ENCODE data around the gene IFNA10.
"Not testable (repeated sequence)": the region's sequence is repeated elsewhere in the genome, so short reads cannot be mapped to it uniquely, and the experiment has no call there.

The IFNA10 gene

GRCh38 chr9:21187487-21187886 is 19.5 kb downstream of the IFNA10 start, which contains the start of gene IFNA4:
TSS of gene IFNA4 (minus strand) at chr9:21187587. CDS start at chr9:21187531, 56 bp downstream.
- not testable (repeated sequence) for DNase-seq

GRCh38 chr9:21182810-21183736 is 23.9 kb downstream of the IFNA10 start:
- peak; percentile 29 for DNase-seq

DNA sequence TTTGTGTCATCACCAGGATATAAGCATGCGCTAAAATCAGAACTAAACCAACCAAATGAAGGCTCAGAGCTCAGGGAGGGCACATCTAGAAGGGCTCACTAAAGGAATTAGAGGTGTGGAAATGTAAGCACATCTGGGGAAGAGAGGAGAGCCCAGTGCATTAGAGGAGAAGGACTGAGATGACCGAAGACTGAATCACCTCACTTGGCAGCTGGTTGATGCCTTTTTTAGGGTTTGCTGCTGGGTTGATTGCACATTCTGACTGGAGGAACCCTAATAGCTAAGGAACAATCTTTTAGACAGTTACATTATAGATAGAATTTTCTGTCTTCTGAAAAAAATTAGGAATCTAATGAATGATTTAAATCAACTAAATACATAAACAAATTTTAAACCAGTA is 32.3 kb downstream of the IFNA10 start:
- DNase-seq: no peak

DNA sequence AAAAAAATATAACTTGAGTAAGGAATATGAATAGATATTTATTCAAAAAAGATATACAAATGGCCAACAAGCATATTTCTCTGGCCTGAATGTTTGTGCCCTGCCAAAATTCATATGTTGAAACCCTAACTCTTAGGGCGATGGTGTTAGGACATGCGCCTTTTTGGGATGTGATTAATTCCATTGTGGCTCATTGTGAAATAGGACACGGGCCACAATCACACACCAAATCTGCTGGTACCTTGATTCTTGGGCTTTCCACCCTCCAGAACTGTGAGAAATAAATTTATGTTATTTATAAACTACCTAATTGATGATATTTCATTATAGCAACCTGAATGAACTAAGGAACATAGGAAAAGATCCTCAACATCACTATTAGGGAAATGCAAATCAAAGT is 34.8 kb downstream of the IFNA10 start:
- DNase-seq: no peak

DNA sequence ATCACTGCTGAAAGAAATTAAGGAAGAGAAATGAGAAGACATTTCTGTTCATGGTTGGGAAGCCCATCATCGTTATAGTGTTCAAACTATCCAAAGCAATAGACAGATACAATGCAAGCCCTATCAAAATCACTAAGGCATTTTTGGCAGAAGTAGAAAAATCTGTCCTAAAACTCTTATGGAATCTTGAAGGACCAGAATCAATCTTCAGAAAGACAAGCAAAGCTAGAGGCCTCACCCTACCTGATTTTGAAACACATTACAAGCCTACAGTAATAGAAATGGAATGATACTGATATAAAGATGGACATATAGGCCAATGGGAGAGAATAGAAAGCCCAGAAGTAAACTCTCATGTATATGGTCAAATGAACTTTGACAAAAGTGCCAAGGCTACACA is 35.6 kb downstream of the IFNA10 start:
- DNase-seq: no peak

DNA sequence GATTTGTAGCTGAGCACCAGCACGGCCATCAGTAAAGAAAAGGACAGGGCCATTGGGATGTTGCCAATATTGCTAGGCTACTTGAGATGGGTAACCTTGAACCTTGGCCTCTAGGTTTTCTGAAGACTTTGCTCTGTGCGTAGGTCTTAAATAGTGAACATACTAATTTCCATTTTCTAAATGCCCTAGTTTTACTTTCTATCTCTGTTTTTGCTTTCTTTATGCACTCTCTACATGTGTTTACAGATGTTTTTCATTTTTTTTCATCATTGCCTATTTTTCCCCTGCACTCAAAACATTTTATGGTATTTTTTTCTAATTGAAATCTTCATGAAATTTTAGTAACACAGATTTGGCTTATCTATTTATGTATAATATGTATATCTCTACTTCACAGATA is 40.4 kb downstream of the IFNA10 start, which contains the start of gene IFNA21:
IFNA21 (minus strand) TSS at position 101 of the 400 bp plus-strand sequence; CDS start at position 53, 48 bp downstream.
- not testable (repeated sequence) for DNase-seq

- DNase-seq: no peak
These were observed 41.4 kb downstream of the IFNA10 start for GRCh38 chr9:21165516-21165915.

- peak; percentile 1 for DNase-seq
These were observed 46.8 kb downstream of the IFNA10 start for GRCh38 chr9:21160178-21160577.
